ENCODE data around the gene KRT74.
A peak's percentile ranks its signal among the peaks of the same experiment; 100 is the strongest.
"Not testable (repeated sequence)": the region's sequence is repeated elsewhere in the genome, so short reads cannot be mapped to it uniquely, and the experiment has no call there.

Gene KRT74

GRCh38 chr12:52602552-52602951, 28.9 kb upstream of the KRT74 start:
- no peak for DNase-seq

GRCh38 chr12:52601671-52602070, 28.0 kb upstream of the KRT74 start:
- DNase-seq = no peak

GRCh38 chr12:52600941-52601481, 27.4 kb upstream of the KRT74 start, which contains the start of gene KRT72:
Gene KRT72, minus strand, starts transcription at chr12:52601463. Its CDS starts 11 bp downstream, at chr12:52601452.
- no peak for DNase-seq

- DNase-seq = no peak
Measured at GRCh38 chr12:52600475-52600874, 26.8 kb upstream of the KRT74 start.

GRCh38 chr12:52600071-52600470, 26.4 kb upstream of the KRT74 start:
- no peak for DNase-seq

GRCh38 chr12:52598966-52599365, 25.3 kb upstream of the KRT74 start:
- DNase-seq = no peak

- DNase-seq = not testable (repeated sequence)
Measured at GRCh38 chr12:52594237-52594636, 20.6 kb upstream of the KRT74 start.

GRCh38 chr12:52591521-52591920, 17.9 kb upstream of the KRT74 start:
- no peak for DNase-seq

GRCh38 chr12:52590021-52590420, 16.4 kb upstream of the KRT74 start:
- no peak for DNase-seq

GRCh38 chr12:52587563-52587962, 13.9 kb upstream of the KRT74 start:
- DNase-seq = no peak

- no peak for DNase-seq
Measured at GRCh38 chr12:52585946-52586345, 12.3 kb upstream of the KRT74 start.

GRCh38 chr12:52585066-52585465, 11.4 kb upstream of the KRT74 start:
- DNase-seq = no peak

- no peak for DNase-seq
Measured at GRCh38 chr12:52584156-52584682, 10.6 kb upstream of the KRT74 start.

- DNase-seq = peak; percentile 63
Measured at GRCh38 chr12:52582971-52583456, 9.4 kb upstream of the KRT74 start.

GRCh38 chr12:52582486-52582885, 8.8 kb upstream of the KRT74 start:
- DNase-seq = no peak

GRCh38 chr12:52581481-52581880, 7.8 kb upstream of the KRT74 start:
- DNase-seq = peak; percentile 3

- DNase-seq = no peak
Measured at GRCh38 chr12:52581066-52581465, 7.4 kb upstream of the KRT74 start.

- DNase-seq = no peak
Measured at GRCh38 chr12:52580496-52580895, 6.9 kb upstream of the KRT74 start.

- no peak for DNase-seq
Measured at GRCh38 chr12:52579468-52580465, 6.1 kb upstream of the KRT74 start.

- no peak for DNase-seq
Measured at GRCh38 chr12:52578469-52578868, 4.8 kb upstream of the KRT74 start.

- no peak for DNase-seq
Measured at GRCh38 chr12:52577316-52577715, 3.7 kb upstream of the KRT74 start.

- no peak for DNase-seq
Measured at GRCh38 chr12:52575948-52576347, 2.3 kb upstream of the KRT74 start.

GRCh38 chr12:52575256-52575655, 1.6 kb upstream of the KRT74 start:
- DNase-seq = no peak

- DNase-seq = no peak
Measured at GRCh38 chr12:52573306-52573705, 337 bp downstream of the KRT74 start.
